ENCODE measurements around the gene CTDSPL.

DNA sequence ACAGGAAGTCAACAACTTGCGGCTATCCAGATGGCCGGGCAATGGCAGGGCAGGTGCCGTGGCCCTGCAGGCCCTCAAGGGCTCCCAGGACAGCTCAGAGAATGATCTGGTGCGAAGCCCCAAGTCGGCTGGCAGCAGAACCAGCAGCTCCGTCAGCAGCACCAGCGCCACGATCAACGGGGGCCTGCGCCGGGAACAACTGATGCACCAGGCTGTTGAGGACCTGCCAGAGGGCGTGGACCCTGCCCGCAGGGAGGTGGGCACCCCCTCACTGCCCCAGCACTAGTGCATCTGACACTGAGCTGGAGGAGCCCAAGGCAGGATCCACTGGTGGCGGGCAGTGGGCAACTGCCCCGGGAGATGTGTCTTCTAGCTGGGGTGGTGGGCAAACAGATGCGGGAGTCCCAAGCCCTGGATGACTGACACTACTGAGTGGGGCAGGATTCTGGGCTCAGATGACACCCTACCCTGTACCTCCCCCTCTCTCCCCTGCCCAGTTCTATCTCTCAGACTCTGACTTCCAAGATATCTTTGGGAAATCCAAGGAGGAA lies 144.8 kb downstream of the CTDSPL start:
- TF ChIP-seq, protein P1, sequence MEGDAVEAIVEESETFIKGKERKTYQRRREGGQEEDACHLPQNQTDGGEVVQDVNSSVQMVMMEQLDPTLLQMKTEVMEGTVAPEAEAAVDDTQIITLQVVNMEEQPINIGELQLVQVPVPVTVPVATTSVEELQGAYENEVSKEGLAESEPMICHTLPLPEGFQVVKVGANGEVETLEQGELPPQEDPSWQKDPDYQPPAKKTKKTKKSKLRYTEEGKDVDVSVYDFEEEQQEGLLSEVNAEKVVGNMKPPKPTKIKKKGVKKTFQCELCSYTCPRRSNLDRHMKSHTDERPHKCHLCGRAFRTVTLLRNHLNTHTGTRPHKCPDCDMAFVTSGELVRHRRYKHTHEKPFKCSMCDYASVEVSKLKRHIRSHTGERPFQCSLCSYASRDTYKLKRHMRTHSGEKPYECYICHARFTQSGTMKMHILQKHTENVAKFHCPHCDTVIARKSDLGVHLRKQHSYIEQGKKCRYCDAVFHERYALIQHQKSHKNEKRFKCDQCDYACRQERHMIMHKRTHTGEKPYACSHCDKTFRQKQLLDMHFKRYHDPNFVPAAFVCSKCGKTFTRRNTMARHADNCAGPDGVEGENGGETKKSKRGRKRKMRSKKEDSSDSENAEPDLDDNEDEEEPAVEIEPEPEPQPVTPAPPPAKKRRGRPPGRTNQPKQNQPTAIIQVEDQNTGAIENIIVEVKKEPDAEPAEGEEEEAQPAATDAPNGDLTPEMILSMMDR (IDR thresholded peaks at IDR 0.05; ENCODE audit: insufficient read depth, low read length): no peak
- TF ChIP-seq POLR2AphosphoS5 (IDR thresholded peaks at IDR 0.05; ENCODE audit: low read depth): no peak

Data from HL-60 (cell line).